DOHH2 (cell line): ENCODE measurements around the gene SLC66A2.

Experiments
- H3F3A ChIP-seq: fragments of 200-600 bp; sonication (generic), shearing (Covaris generic); 2 replicates; pipeline ENCODE4 v1.6.0; 2016; ENCODE audit warnings: antibody characterized with exemption, mild to moderate bottlenecking; ENCODE audit not compliant: control insufficient read depth, insufficient read depth
- H3K27ac ChIP-seq: fragments of 200-600 bp; sonication (generic); 2 replicates; pipeline ENCODE4 v1.5.1; 2014; ENCODE audit warnings: low read depth, mild to moderate bottlenecking, low read length, moderate library complexity
- H3K27me3 ChIP-seq: fragments of 200-600 bp; sonication (generic); 2 replicates; pipeline ENCODE4 v1.6.1; 2014; ENCODE audit warnings: mild to moderate bottlenecking, low read length, mixed read lengths; ENCODE audit not compliant: control insufficient read depth
- H3K36me3 ChIP-seq: fragments of 200-600 bp; sonication (generic); 2 replicates; pipeline ENCODE4 v1.6.1; 2014; ENCODE audit warnings: mild to moderate bottlenecking, low read length, moderate library complexity, mixed read lengths; ENCODE audit not compliant: control insufficient read depth
- H3K4me1 ChIP-seq: fragments of 200-600 bp; sonication (generic); 2 replicates; pipeline ENCODE4 v1.6.1; 2014; ENCODE audit warnings: mild to moderate bottlenecking, low read length, mixed read lengths; ENCODE audit not compliant: control insufficient read depth
- H3K4me2 ChIP-seq: fragments of 200-600 bp; sonication (generic); 2 replicates; pipeline ENCODE4 v1.6.0; 2014; ENCODE audit warnings: mild to moderate bottlenecking, low read length, moderate library complexity
- H3K4me3 ChIP-seq: fragments of 200-600 bp; sonication (generic); 2 replicates; pipeline ENCODE4 v1.5.1; 2014; ENCODE audit warnings: mild to moderate bottlenecking, low read length, mixed read lengths
- H3K79me2 ChIP-seq: fragments of 200-600 bp; sonication (generic); 2 replicates; pipeline ENCODE4 v1.6.1; 2014; ENCODE audit warnings: mild to moderate bottlenecking, low read length, mixed read lengths; ENCODE audit not compliant: control insufficient read depth
- H3K9me2 ChIP-seq: fragments of 200-600 bp; sonication (generic); replicated peaks from 2 replicates; pipeline ENCODE4 v1.6.1; 2014; ENCODE audit warnings: mild to moderate bottlenecking, low read length, mixed read lengths; ENCODE audit not compliant: control insufficient read depth
- H3K9me3 ChIP-seq: fragments of 200-600 bp; sonication (generic); 2 replicates; pipeline ENCODE4 v1.6.1; 2014; ENCODE audit warnings: antibody characterized with exemption, low read length, mixed read lengths; ENCODE audit not compliant: control insufficient read depth, insufficient read depth
- H4K20me1 ChIP-seq: fragments of 200-600 bp; sonication (generic); 2 replicates; pipeline ENCODE4 v1.6.0; 2014; ENCODE audit warnings: low read depth, mild to moderate bottlenecking, antibody characterized with exemption, low read length, moderate library complexity; ENCODE audit not compliant: control insufficient read depth, insufficient read depth
- EZH2phosphoT487 ChIP-seq: fragments of 200-600 bp; sonication (generic); IDR thresholded peaks from 2 replicates; pipeline ENCODE4 v1.6.1; 2017; ENCODE audit warnings: borderline replicate concordance, mild to moderate bottlenecking, antibody characterized with exemption, low read length, moderate library complexity, mixed read lengths
- TF ChIP-seq, protein P1 (sequence below): fragments of 200-600 bp; sonication (generic); IDR thresholded peaks from one replicate; pipeline ENCODE4 v1.5.1; 2014; ENCODE audit warnings: antibody characterized with exemption, mild to moderate bottlenecking, low read depth, low read length; ENCODE audit not compliant: poor library complexity, severe bottlenecking

The SLC66A2 gene

GRCh38 chr18:79906706-79907105 is 44.7 kb downstream of the SLC66A2 start:
- Histone ChIP-seq H3K4me1 (no peaks in the 10 kb centered on the region), H3K27me3 (no peaks in the 10 kb centered on the region), H3K4me3 (no peak overlapping the region), H3K9me2 (no peaks in the 10 kb centered on the region), H3K9me3 (no peaks in the 10 kb centered on the region), H3F3A (no peaks in the 10 kb centered on the region), H3K27ac (no peak overlapping the region), H3K79me2 (no peaks in the 10 kb centered on the region), H4K20me1 (no peaks in the 10 kb centered on the region), H3K4me2 (no peak overlapping the region), H3K36me3 (peaks cover 24% of the 10 kb centered on the region)
- TF ChIP-seq, protein P1, sequence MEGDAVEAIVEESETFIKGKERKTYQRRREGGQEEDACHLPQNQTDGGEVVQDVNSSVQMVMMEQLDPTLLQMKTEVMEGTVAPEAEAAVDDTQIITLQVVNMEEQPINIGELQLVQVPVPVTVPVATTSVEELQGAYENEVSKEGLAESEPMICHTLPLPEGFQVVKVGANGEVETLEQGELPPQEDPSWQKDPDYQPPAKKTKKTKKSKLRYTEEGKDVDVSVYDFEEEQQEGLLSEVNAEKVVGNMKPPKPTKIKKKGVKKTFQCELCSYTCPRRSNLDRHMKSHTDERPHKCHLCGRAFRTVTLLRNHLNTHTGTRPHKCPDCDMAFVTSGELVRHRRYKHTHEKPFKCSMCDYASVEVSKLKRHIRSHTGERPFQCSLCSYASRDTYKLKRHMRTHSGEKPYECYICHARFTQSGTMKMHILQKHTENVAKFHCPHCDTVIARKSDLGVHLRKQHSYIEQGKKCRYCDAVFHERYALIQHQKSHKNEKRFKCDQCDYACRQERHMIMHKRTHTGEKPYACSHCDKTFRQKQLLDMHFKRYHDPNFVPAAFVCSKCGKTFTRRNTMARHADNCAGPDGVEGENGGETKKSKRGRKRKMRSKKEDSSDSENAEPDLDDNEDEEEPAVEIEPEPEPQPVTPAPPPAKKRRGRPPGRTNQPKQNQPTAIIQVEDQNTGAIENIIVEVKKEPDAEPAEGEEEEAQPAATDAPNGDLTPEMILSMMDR = no peak
- TF ChIP-seq EZH2phosphoT487 = no peak

DNA sequence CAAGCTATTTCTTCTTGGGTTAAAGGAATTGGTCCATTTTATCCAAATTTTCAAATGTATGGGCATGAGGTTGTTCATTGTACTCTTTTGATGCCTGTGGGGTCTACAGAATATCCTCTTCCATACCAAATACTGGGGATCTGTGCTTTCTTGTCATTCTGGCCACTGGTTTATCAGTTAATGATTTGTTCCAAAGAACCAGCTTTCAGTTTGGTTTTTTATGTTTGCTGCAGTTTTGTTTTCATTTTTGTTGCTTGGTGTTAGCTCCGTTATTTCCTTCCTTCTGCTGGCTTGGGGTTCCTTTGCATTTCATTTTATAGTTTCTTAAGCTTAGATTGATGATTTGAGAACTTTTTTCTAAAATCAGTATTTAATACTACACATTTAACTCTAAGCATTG is 45.5 kb downstream of the SLC66A2 start:
- no peaks in the 10 kb centered on the region for H4K20me1 ChIP-seq
- H3K4me2 ChIP-seq = no peak overlapping the region
- H3K79me2 ChIP-seq = no peaks in the 10 kb centered on the region
- TF ChIP-seq EZH2phosphoT487 = no peak
- TF ChIP-seq, protein P1 = no peak
- no peak overlapping the region for H3K27ac ChIP-seq
- H3K9me3 ChIP-seq = peaks cover 2% of the 10 kb centered on the region; the same call in 1 of the 2 replicates
- no peaks in the 10 kb centered on the region for H3K9me2 ChIP-seq
- no peaks in the 10 kb centered on the region for H3F3A ChIP-seq
- H3K36me3 ChIP-seq = peaks cover 24% of the 10 kb centered on the region
- no peaks in the 10 kb centered on the region for H3K27me3 ChIP-seq
- no peaks in the 10 kb centered on the region for H3K4me1 ChIP-seq
- no peak overlapping the region for H3K4me3 ChIP-seq

GRCh38 chr18:79905389-79905911 is 46.0 kb downstream of the SLC66A2 start:
- peaks cover 7% of the 10 kb centered on the region; the same call in 1 of the 2 replicates for H3K9me3 ChIP-seq
- H3K79me2 ChIP-seq = no peaks in the 10 kb centered on the region
- H3K27me3 ChIP-seq = no peaks in the 10 kb centered on the region
- no peaks in the 10 kb centered on the region for H3F3A ChIP-seq
- H3K4me1 ChIP-seq = no peaks in the 10 kb centered on the region
- H3K9me2 ChIP-seq = no peaks in the 10 kb centered on the region
- H3K27ac ChIP-seq = no peak overlapping the region
- H3K4me2 ChIP-seq = no peak overlapping the region
- H3K36me3 ChIP-seq = peaks cover 24% of the 10 kb centered on the region
- H3K4me3 ChIP-seq = no peak overlapping the region
- H4K20me1 ChIP-seq = no peaks in the 10 kb centered on the region
- TF ChIP-seq, protein P1 = no peak
- no peak for TF ChIP-seq EZH2phosphoT487
